Thymus (tissue), 11 donors: Measurements from ENCODE around the gene KIT. TPM values are rescaled to one million over a fixed set of nuclear protein-coding genes. Genes with fewer than 3 reads are reported as not detected.

Source experiments
- DNase-seq, 9 donors: peaks; one replicate each; pipeline ENCODE4 v3.0.0-alpha.2; 2013; ENCODE audit warnings: low spot score in 9 of 9, low read depth in 6 of 9, missing footprints in 1 of 9
- H3K27ac ChIP-seq, 2 donors: one replicate each; pipeline ENCODE4 v1.5.1; 2013; ENCODE audit warnings: control low read depth in 1 of 2, low read depth in 1 of 2, low read length in 1 of 2, mild to moderate bottlenecking in 1 of 2, moderate library complexity in 1 of 2
- H3K27me3 ChIP-seq, 2 donors: one replicate each; pipeline ENCODE4 v1.5.1; 2013; ENCODE audit warnings: low read length in 1 of 2; ENCODE audit not compliant: control insufficient read depth in 2 of 2, insufficient read depth in 1 of 2
- H3K36me3 ChIP-seq, 2 donors: one replicate each; pipeline ENCODE4 v1.5.1; 2013; ENCODE audit warnings: low read length in 1 of 2, mild to moderate bottlenecking in 1 of 2, moderate library complexity in 1 of 2; ENCODE audit not compliant: control insufficient read depth in 2 of 2, insufficient read depth in 2 of 2
- H3K4me1 ChIP-seq, 2 donors: one replicate each; pipeline ENCODE4 v1.5.1; 2013; ENCODE audit warnings: low read length in 2 of 2; ENCODE audit not compliant: control insufficient read depth in 2 of 2, insufficient read depth in 2 of 2
- H3K4me3 ChIP-seq, 2 donors: one replicate each; pipeline ENCODE4 v1.5.1; 2013; ENCODE audit warnings: low read length in 2 of 2, control low read depth in 1 of 2, mild to moderate bottlenecking in 1 of 2
- H3K9me3 ChIP-seq, 2 donors: one replicate each; pipeline ENCODE4 v1.5.1; 2013; ENCODE audit warnings: low read length in 1 of 2, mild to moderate bottlenecking in 1 of 2; ENCODE audit not compliant: control insufficient read depth in 2 of 2, insufficient read depth in 1 of 2
- WGBS: extraction: QIAGEN DNeasy Blood & Tissue Kit; methylation state at CpG from one replicate; pipeline ENCODE4 v1.1.7; 2013; 5-methylcytosine and 5-hydroxymethylcytosine counted together
- polyA plus RNA-seq: library from polyadenylated mRNA; stranded (reverse); fragments of 200-250 nt; gene quantifications from one replicate; pipeline ENCODE4 v1.2.3, GENCODE V29; 2013
- total RNA-seq: library from RNA; stranded (reverse); fragments of 120-200 nt; gene quantifications from one replicate; pipeline ENCODE4 v1.2.4, GENCODE V29; 2013
- donor health status: healthy.

The KIT gene
- total and polyA plus RNA-seq, 2 donors, result 2.3 to 3.4 TPM

GRCh38 chr4:54683616-54684346 lies 26.0 kb downstream of the KIT start:
- peak; percentile 33 to 88 (median 62) for DNase-seq
- Histone ChIP-seq H3K36me3 (no peaks in the 10 kb centered on the region), H3K9me3 (no peaks in the 10 kb centered on the region), H3K27ac (peak overlapping the region in 1 of 2 donors; percentile 32), H3K4me1 (peaks cover 0 to 22% of the 10 kb centered on the region in 2 donors), H3K4me3 (no peak overlapping the region), H3K27me3 (no peaks in the 10 kb centered on the region)
- 42% methylated on average over 8 of the region's 8 CpGs for WGBS

DNA sequence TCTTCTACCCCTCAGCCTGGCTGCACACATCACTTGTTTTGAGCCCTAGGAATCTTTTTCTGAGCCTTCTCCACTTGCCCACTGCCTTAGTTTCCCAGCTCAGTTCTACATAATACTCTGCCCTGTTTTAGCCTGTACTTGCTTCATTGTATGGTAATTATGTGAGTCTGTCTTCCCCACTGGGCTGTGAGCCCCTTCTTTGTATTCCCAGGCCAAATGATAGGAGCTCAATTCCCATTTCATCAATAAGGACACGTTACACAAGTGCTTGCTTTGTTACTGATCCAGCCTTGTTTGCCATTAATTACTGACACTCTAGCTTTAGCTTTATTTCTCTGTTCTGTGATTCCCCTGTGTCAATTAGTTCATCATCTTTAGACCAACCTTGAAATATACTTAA lies 28.1 kb downstream of the KIT start:
- Histone ChIP-seq H3K4me3 (no peak overlapping the region), H3K36me3 (no peaks in the 10 kb centered on the region), H3K27me3 (no peaks in the 10 kb centered on the region), H3K27ac (no peak overlapping the region), H3K9me3 (no peaks in the 10 kb centered on the region), H3K4me1 (peaks cover 0 to 19% of the 10 kb centered on the region in 2 donors)
- WGBS, result 91% methylated on average over 1 of the region's 1 CpG
- DNase-seq, result no peak

- no peak overlapping the region for H3K27ac ChIP-seq
- 41% methylated on average over 11 of the region's 11 CpGs for WGBS
- DNase-seq, result peak in 2 of 9 donors; percentile 19 to 47
- peaks cover 0 to 26% of the 10 kb centered on the region in 2 donors for H3K4me1 ChIP-seq
- no peaks in the 10 kb centered on the region for H3K9me3 ChIP-seq
- no peak overlapping the region for H3K4me3 ChIP-seq
- H3K27me3 ChIP-seq, result no peaks in the 10 kb centered on the region
- no peaks in the 10 kb centered on the region for H3K36me3 ChIP-seq
These were observed 30.4 kb downstream of the KIT start for GRCh38 chr4:54687887-54688841.

DNA sequence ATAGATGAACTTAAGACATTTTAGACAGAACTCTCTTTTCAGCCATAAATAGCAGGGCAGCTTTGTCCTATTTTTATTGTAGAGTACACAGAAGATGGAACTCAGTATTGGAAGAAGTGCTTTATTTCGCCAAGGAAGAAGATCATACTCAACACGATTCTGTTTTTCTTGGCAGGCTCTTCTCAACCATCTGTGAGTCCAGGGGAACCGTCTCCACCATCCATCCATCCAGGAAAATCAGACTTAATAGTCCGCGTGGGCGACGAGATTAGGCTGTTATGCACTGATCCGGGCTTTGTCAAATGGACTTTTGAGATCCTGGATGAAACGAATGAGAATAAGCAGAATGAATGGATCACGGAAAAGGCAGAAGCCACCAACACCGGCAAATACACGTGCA lies 37.6 kb downstream of the KIT start:
- Histone ChIP-seq H3K4me3 (no peak overlapping the region), H3K4me1 (peaks cover 0 to 7% of the 10 kb centered on the region in 2 donors), H3K36me3 (no peaks in the 10 kb centered on the region), H3K27ac (no peak overlapping the region), H3K27me3 (no peaks in the 10 kb centered on the region), H3K9me3 (no peaks in the 10 kb centered on the region)
- DNase-seq, result no peak
- WGBS, result 92% methylated on average over 12 of the region's 12 CpGs

DNA sequence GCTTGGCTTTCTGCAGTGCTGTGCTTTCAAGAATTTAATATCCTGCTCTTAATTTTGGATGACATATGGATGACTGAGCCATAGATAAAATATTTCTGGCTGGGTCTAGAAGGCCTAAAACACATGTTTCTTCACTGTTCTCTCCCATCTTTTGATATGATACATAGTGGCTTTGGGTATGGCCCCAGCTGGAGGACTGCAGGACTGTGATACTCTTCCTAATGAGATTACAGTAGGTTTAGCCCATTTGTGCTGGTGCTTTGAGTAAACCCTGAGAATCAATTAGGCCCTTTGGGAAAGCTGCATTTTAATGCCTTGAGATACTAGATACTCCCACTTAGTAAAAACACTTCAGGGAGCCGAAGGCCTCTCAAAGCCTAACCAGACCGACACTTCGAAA lies 38.0 kb downstream of the KIT start:
- Histone ChIP-seq H3K4me1 (peaks cover 0 to 7% of the 10 kb centered on the region in 2 donors), H3K4me3 (no peak overlapping the region), H3K36me3 (no peaks in the 10 kb centered on the region), H3K27ac (no peak overlapping the region), H3K9me3 (no peaks in the 10 kb centered on the region), H3K27me3 (no peaks in the 10 kb centered on the region)
- no peak for DNase-seq
- 98% methylated on average over 3 of the region's 3 CpGs for WGBS

DNA sequence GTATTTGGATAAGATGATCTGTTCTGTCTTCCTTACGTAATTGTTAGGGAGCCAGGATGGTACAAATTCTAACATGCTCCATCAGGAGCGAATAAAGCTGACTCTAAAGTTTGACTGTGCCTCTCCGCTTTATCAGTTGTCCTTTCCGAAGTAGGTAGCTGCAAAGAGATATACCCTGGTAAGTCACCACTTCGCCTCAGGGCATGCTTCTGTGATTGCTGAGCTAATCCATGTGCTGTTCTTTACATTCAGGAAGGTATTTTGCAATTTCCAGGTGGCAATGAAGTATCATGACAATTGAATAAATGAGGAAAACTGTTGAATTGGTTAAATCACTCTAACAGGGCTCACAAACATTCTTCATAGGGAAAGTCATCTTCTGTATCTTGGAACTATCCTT lies 38.9 kb downstream of the KIT start:
- Histone ChIP-seq H3K36me3 (no peaks in the 10 kb centered on the region), H3K27ac (no peak overlapping the region), H3K9me3 (no peaks in the 10 kb centered on the region), H3K4me3 (no peak overlapping the region), H3K27me3 (no peaks in the 10 kb centered on the region), H3K4me1 (peaks cover 0 to 2% of the 10 kb centered on the region in 2 donors)
- DNase-seq, result no peak
- 96% methylated on average over 5 of the region's 5 CpGs for WGBS

DNA sequence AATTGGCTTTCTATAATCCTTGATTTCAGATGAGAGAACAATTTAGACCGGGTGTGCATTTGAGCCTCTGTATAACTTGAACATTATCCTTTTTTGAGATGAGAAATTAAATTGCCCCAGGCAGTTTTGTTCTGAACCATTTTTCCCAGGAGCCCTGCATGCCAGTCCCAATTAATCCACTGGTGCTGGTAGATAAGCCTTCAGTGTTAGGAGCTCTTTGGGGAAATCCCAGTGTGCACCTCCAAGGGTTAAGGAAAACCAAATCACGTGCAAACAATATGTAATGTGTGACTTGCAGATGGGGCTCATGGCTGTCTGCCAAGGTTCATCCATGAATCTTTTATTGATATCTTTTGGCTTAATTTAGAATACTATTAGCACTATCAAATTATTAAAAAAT lies 43.2 kb downstream of the KIT start:
- no peaks in the 10 kb centered on the region for H3K36me3 ChIP-seq
- H3K27ac ChIP-seq, result no peak overlapping the region
- WGBS, result 48% methylated on average over 2 of the region's 2 CpGs
- H3K4me3 ChIP-seq, result no peak overlapping the region
- no peaks in the 10 kb centered on the region for H3K4me1 ChIP-seq
- H3K27me3 ChIP-seq, result no peaks in the 10 kb centered on the region
- no peak for DNase-seq
- H3K9me3 ChIP-seq, result no peaks in the 10 kb centered on the region

DNA sequence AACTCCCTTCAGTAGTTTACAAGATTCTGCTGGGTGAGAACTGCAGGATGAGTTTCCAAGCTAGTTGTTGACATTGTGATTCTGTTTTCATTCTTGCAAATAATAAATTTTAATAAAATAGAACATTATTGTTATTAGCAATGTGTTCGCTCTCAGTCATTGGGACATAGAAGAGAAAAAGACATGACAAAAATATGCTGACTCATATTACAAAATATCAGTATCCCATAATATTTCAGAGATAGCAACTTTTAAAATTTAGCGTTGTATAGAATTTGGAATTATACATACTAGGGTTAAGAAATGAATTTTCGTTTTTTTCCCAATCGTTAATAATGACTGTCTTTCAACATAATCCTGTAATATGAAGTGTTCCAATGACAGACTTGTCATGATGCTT lies 45.4 kb downstream of the KIT start:
- Histone ChIP-seq H3K4me3 (no peak overlapping the region), H3K9me3 (no peaks in the 10 kb centered on the region), H3K36me3 (no peaks in the 10 kb centered on the region), H3K27me3 (no peaks in the 10 kb centered on the region), H3K4me1 (peaks cover 0 to 7% of the 10 kb centered on the region in 2 donors), H3K27ac (no peak overlapping the region)
- WGBS, result 98% methylated on average over 4 of the region's 4 CpGs
- no peak for DNase-seq

DNA sequence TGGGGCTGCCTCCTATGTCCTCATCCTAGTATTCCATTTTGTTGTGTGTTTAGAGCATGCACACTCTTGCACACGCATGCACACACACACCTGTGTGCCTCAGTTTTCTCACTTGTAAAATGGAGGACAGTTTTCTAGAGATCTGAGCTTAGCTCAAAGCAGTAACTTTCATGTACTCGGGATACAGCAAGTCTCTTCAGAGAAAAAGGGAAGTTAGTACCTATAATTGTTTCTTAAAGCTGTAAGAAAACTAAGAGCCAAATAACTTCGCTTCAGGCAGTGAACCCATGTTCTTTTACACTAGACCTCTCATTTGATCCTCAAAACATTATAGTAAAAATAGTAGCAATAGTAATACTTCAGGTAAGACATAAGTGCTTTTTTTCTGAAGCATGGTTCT lies 49.6 kb downstream of the KIT start:
- Histone ChIP-seq H3K36me3 (no peaks in the 10 kb centered on the region), H3K27ac (no peak overlapping the region), H3K4me1 (peaks cover 14 to 32% of the 10 kb centered on the region in 2 donors), H3K4me3 (no peak overlapping the region), H3K9me3 (no peaks in the 10 kb centered on the region), H3K27me3 (no peaks in the 10 kb centered on the region)
- WGBS, result 55% methylated on average over 3 of the region's 3 CpGs
- peak in 1 of 9 donors; percentile 12 for DNase-seq
